HEK293 (cell line): ENCODE results near the gene CTSD.

ENCODE experiments used
- HOXA7 ChIP-seq: sonication (generic); formaldehyde crosslinking; IDR thresholded peaks from 2 replicates; pipeline ENCODE4 v1.8.1; 2022; ENCODE audit warnings: missing genetic modification reagents, borderline replicate concordance
- ZNF274 ChIP-seq, 2 experiments: fragments of 200-500 bp in 1 of 2; fragments of 450-650 bp in 1 of 2; sonication (Bioruptor generic) in 1 of 2; formaldehyde crosslinking in 1 of 2; IDR thresholded peaks; 2 replicates each; pipeline versions ENCODE4 v1.5.1 to v1.6.1; 2014 to 2016; ENCODE audit warnings: borderline replicate concordance in 1 of 2, inconsistent platforms in 1 of 2, low read length in 1 of 2, missing biosample characterization in 1 of 2, missing genetic modification characterization in 1 of 2
- TF ChIP-seq, protein P1 (sequence below): fragments of 450-650 bp; formaldehyde crosslinking; IDR thresholded peaks from 2 replicates; pipeline ENCODE4 v1.5.1; 2016; ENCODE audit warnings: missing biosample characterization, missing genetic modification characterization

DNA sequence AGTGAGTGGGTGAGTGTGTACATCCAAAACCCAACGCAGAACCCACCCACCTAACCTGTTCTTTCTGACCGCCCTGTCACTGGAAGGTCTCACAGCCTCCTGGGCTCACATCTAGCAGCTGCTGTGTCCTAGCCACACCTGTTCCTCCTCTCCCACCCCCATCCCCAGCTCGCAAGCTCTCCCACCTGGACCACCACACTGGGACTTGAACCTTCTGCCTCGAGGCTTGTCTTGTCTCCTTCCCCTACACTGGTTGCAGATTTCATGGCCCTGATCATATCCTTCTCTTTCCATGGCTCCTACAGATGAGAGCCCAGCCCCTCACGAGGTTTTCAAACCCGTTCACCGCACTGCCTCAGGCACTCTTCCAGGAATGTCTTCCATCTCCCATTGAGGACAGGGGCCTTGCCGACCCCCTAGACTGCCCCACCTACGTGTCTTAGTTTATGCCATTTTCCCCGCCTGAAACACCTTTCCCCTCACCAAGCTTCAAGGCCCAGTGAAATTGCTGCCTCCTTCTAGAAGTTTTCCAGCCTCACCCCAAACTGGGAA is 20.1 kb downstream of the CTSD start:
- TF ChIP-seq HOXA7 (CRISPR knock-in tag) = no peak
- no peak for TF ChIP-seq ZNF274 (IDR thresholded peaks at IDR 0.05; ENCODE audit: low read length)
- TF ChIP-seq ZNF274 (tag by site-specific recombination; IDR thresholded peaks at IDR 0.05; ENCODE audit: borderline replicate concordance) = no peak
- TF ChIP-seq, protein P1, sequence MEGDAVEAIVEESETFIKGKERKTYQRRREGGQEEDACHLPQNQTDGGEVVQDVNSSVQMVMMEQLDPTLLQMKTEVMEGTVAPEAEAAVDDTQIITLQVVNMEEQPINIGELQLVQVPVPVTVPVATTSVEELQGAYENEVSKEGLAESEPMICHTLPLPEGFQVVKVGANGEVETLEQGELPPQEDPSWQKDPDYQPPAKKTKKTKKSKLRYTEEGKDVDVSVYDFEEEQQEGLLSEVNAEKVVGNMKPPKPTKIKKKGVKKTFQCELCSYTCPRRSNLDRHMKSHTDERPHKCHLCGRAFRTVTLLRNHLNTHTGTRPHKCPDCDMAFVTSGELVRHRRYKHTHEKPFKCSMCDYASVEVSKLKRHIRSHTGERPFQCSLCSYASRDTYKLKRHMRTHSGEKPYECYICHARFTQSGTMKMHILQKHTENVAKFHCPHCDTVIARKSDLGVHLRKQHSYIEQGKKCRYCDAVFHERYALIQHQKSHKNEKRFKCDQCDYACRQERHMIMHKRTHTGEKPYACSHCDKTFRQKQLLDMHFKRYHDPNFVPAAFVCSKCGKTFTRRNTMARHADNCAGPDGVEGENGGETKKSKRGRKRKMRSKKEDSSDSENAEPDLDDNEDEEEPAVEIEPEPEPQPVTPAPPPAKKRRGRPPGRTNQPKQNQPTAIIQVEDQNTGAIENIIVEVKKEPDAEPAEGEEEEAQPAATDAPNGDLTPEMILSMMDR = no peak
